Glomerular visceral epithelial cell (primary cell): ENCODE data around the gene C20orf96.
A peak's percentile ranks its signal among the peaks of the same experiment; 100 is the strongest.

ENCODE experiments used
- DNase-seq: peaks from one replicate; pipeline ENCODE4 v3.0.0-alpha.2; 2016; ENCODE audit errors: extremely low spot score

Gene C20orf96

GRCh38 chr20:312067-312466, 21.5 kb upstream of the C20orf96 start:
- DNase-seq = no peak

- DNase-seq = no peak
Measured at GRCh38 chr20:311609-312008, 21.1 kb upstream of the C20orf96 start.

GRCh38 chr20:310645-311044, 20.1 kb upstream of the C20orf96 start:
- DNase-seq = no peak

- DNase-seq = peak; percentile 89
Measured at GRCh38 chr20:309841-310644, 19.5 kb upstream of the C20orf96 start.

- no peak for DNase-seq
Measured at GRCh38 chr20:309306-309840, 18.8 kb upstream of the C20orf96 start.

GRCh38 chr20:308427-309038, 18.0 kb upstream of the C20orf96 start:
- no peak for DNase-seq

GRCh38 chr20:305745-306144, 15.2 kb upstream of the C20orf96 start:
- DNase-seq = no peak

- no peak for DNase-seq
Measured at GRCh38 chr20:301886-302848, 11.6 kb upstream of the C20orf96 start.

- no peak for DNase-seq
Measured at GRCh38 chr20:300345-300990, 9.9 kb upstream of the C20orf96 start.

- no peak for DNase-seq
Measured at GRCh38 chr20:298776-299391, 8.3 kb upstream of the C20orf96 start.

- DNase-seq = peak; percentile 76
Measured at GRCh38 chr20:297925-298775, 7.6 kb upstream of the C20orf96 start.

GRCh38 chr20:297098-297924, 6.8 kb upstream of the C20orf96 start, which contains the start of gene ZCCHC3:
Gene ZCCHC3 (plus strand): TSS chr20:297570. CDS start chr20:297587, 17 bp downstream.
- peak; percentile 98 for DNase-seq

GRCh38 chr20:295804-296203, 5.3 kb upstream of the C20orf96 start:
- no peak for DNase-seq

GRCh38 chr20:294602-295001, 4.1 kb upstream of the C20orf96 start:
- DNase-seq = no peak

GRCh38 chr20:289693-290083, 862 bp downstream of the C20orf96 start:
- peak; percentile 26 for DNase-seq

- DNase-seq = no peak
Measured at GRCh38 chr20:288956-289692, 1.4 kb downstream of the C20orf96 start.

GRCh38 chr20:286508-286907, 4.0 kb downstream of the C20orf96 start:
- no peak for DNase-seq

GRCh38 chr20:284172-284571, 6.4 kb downstream of the C20orf96 start:
- no peak for DNase-seq
